Subcutaneous adipose tissue (tissue), 4 donors: ENCODE results near the gene IRAK3. TPM values are rescaled to one million over a fixed set of nuclear protein-coding genes. Genes with fewer than 3 reads are reported as not detected.

Experiments used
- CTCF ChIP-seq: fragments of 450-650 bp; IDR thresholded peaks from one replicate; pipeline ENCODE4 v1.5.1; 2016; ENCODE audit warnings: low read depth, mild to moderate bottlenecking, control low read depth, antibody characterized with exemption, moderate library complexity
- total RNA-seq, 4 donors: library from RNA; depleted of rRNA; stranded (reverse); fragments of >200 nt; gene quantifications; one replicate each; pipeline ENCODE4 v1.1.0, GENCODE V29; 2016

IRAK3 gene
- total RNA-seq, 4 donors from 2014 or later: 83.5 to 111 (median 90.8) TPM

GRCh38 chr12:66162701-66163100, 26.3 kb upstream of the IRAK3 start:
- TF ChIP-seq CTCF: no peak

- no peak for TF ChIP-seq CTCF
These were observed 25.7 kb upstream of the IRAK3 start for GRCh38 chr12:66163289-66163688.

GRCh38 chr12:66164349-66164821, 24.6 kb upstream of the IRAK3 start:
- TF ChIP-seq CTCF: no peak

GRCh38 chr12:66165141-66165540, 23.9 kb upstream of the IRAK3 start:
- TF ChIP-seq CTCF: no peak

GRCh38 chr12:66166561-66166960, 22.5 kb upstream of the IRAK3 start:
- TF ChIP-seq CTCF: no peak

- no peak for TF ChIP-seq CTCF
These were observed 20.6 kb upstream of the IRAK3 start for GRCh38 chr12:66168410-66168809.

- TF ChIP-seq CTCF: no peak
These were observed 19.5 kb upstream of the IRAK3 start, which contains the start of gene TMBIM4 for GRCh38 chr12:66169221-66170170. Gene TMBIM4 (minus strand): TSS chr12:66169996. CDS start chr12:66169951, 45 bp downstream.
